ENCODE measurements around the gene PLXNA3. TPM values are rescaled to one million over a fixed set of nuclear protein-coding genes. Genes with fewer than 3 reads are reported as not detected.

PLXNA3 gene
- total RNA-seq, 2 donors from 2014 or later: 52.6 to 68.8 TPM

DNA sequence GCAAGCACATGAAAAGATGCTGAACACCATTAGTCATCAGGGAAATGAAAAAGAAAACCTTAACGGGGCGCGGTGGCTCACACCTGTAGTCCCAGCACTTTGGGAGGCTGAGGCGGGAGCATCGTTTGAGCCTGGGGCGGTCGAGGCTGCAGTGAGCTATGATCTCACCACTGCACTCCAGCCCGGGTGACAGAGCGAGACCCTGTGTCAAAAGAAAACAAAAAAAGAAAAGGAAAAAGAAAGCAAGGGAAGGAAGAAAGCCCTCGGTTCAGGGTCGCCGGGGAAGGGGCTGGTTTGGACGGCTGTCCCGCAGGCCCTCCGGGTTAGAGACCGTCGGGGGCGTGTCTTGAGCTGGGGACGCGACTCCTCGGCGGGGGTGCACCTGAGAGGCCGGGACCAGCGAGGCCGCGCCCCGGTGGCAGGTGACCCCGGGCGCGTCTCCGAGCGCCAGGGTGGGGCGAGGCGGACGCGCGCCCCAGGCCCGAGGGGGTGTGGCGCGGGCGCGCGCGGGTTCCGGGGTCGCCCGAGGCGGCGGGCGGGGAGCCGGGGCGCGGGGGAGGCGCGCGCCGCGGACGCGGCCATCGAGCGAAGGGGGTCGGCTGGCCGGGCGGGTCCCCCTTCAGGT is 478 bp upstream of the PLXNA3 start:
- no peaks in the 10 kb centered on the region for H3K4me1 ChIP-seq (ENCODE audit: control insufficient read depth, insufficient read depth, low read length)
- TF ChIP-seq, protein P1, sequence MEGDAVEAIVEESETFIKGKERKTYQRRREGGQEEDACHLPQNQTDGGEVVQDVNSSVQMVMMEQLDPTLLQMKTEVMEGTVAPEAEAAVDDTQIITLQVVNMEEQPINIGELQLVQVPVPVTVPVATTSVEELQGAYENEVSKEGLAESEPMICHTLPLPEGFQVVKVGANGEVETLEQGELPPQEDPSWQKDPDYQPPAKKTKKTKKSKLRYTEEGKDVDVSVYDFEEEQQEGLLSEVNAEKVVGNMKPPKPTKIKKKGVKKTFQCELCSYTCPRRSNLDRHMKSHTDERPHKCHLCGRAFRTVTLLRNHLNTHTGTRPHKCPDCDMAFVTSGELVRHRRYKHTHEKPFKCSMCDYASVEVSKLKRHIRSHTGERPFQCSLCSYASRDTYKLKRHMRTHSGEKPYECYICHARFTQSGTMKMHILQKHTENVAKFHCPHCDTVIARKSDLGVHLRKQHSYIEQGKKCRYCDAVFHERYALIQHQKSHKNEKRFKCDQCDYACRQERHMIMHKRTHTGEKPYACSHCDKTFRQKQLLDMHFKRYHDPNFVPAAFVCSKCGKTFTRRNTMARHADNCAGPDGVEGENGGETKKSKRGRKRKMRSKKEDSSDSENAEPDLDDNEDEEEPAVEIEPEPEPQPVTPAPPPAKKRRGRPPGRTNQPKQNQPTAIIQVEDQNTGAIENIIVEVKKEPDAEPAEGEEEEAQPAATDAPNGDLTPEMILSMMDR (conservative IDR thresholded peaks at IDR 0.05): no peak
- H3K9ac ChIP-seq (ENCODE audit: extremely low read depth, low read length, poor library complexity, severe bottlenecking): no peak overlapping the region
- no peaks in the 10 kb centered on the region for H3K36me3 ChIP-seq (ENCODE audit: control insufficient read depth, insufficient read depth, low read length)
- H3K4me1 Mint-ChIP-seq: no peaks in the 10 kb centered on the region
- peak overlapping the region; percentile 58 for H3K27ac Mint-ChIP-seq
- peaks cover 3% of the 10 kb centered on the region for H3K27me3 Mint-ChIP-seq (ENCODE audit: insufficient read depth)
- H3K27me3 ChIP-seq (ENCODE audit: control insufficient read depth, insufficient read depth, low read length, poor library complexity, severe bottlenecking): no peaks in the 10 kb centered on the region
- peak; percentile 83 for DNase-seq
- no peaks in the 10 kb centered on the region for H3K9me3 ChIP-seq (ENCODE audit: control insufficient read depth, low read length)
- peak overlapping the region; percentile 73 for H3K4me3 ChIP-seq (ENCODE audit: low read length)
- 7 to 17% methylated on average over 6 to 51 of the region's 65 CpGs for WGBS, 2 experiments (ENCODE audit: insufficient coverage in 1 of 2, insufficient read length in 1 of 2)
- no peak overlapping the region for H3K27ac ChIP-seq (ENCODE audit: low read depth, low read length)
- peaks cover 16% of the 10 kb centered on the region for H3K36me3 Mint-ChIP-seq (ENCODE audit: low read depth)
- peak overlapping the region; percentile 69 for H3K4me3 Mint-ChIP-seq
- peaks cover 68% of the 10 kb centered on the region for H3K9me3 Mint-ChIP-seq

DNA sequence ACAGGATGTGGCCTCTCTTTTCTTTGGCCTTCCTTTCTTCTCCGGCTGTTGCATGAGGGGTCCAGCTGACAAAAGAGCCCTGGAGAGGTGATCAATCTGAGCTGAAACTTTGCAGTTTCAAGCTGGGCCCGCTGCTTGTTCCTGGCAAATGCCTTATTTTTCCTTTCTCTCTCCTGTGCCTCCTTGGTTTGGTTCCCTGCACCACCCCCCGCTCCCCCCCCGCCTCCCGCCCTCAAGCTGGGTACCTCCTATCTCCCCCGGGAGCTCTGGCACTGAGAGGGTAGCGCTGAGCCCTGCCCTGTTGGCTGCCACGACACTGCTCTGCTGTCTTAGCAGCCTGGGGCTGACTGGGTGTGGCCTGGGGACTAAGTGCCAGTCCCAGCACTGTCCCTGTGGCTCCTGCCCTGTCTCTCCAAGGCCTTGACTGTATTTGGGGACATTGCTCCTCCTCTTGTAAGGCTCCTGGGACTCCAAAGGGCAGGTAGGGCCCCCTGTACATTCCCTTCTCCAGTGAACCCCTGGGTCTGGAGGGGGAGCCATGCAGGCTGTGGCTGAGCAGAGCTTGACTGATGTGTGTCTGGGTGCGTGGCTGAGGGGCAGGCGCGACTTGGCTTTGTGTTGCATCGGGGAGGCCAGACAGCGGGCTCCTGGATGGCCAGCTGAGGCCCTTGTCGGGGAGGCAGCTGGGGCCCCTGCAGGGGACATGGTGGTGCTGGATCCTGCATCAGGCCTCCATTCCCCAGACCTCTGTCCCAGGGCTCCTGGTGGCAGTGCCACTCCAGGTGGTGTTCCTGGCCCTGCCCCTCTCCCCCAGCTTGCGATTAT is 1.1 kb downstream of the PLXNA3 start:
- no peaks in the 10 kb centered on the region for H3K9me3 ChIP-seq (ENCODE audit: control insufficient read depth, low read length)
- Mint-ChIP-seq H3K27me3 (ENCODE audit: insufficient read depth) (peaks cover 3% of the 10 kb centered on the region), H3K36me3 (ENCODE audit: low read depth) (peaks cover 12% of the 10 kb centered on the region), H3K4me1 (no peaks in the 10 kb centered on the region), H3K4me3 (peak overlapping the region; percentile 70), H3K27ac (no peak overlapping the region), H3K9me3 (peaks cover 64% of the 10 kb centered on the region)
- no peaks in the 10 kb centered on the region for H3K4me1 ChIP-seq (ENCODE audit: control insufficient read depth, insufficient read depth, low read length)
- no peaks in the 10 kb centered on the region for H3K27me3 ChIP-seq (ENCODE audit: control insufficient read depth, insufficient read depth, low read length, poor library complexity, severe bottlenecking)
- H3K36me3 ChIP-seq (ENCODE audit: control insufficient read depth, insufficient read depth, low read length): no peaks in the 10 kb centered on the region
- peak overlapping the region; percentile 81 for H3K27ac ChIP-seq (ENCODE audit: low read depth, low read length)
- TF ChIP-seq, protein P1 (conservative IDR thresholded peaks at IDR 0.05): no peak
- WGBS, 2 experiments (ENCODE audit: insufficient coverage in 1 of 2, insufficient read length in 1 of 2): 38 to 50% methylated on average over 4 to 12 of the region's 15 CpGs
- H3K9ac ChIP-seq (ENCODE audit: extremely low read depth, low read length, poor library complexity, severe bottlenecking): peak overlapping the region; percentile 47
- H3K4me3 ChIP-seq (ENCODE audit: low read length): peak overlapping the region; percentile 80
- peak; percentile 58 for DNase-seq

DNA sequence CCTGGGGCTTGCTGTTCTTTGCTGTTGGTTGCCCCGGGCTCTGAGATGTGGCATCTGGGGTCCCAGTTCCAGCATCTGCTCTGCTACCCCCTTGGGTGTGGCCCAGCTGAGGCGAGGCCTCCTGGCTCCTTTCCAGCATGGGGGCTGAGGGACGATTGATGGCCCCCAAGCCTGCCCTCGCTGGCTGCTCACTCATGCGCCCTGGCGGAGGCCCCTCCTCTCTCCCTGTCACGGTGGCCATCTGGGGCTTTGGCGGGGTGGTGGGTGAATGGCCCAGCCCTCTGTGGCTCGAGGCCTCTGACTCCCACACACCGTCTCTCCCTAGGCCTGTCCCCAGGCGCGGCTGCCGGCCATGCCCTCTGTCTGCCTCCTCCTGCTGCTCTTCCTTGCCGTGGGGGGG is 1.8 kb downstream of the PLXNA3 start:
- Mint-ChIP-seq H3K36me3 (ENCODE audit: low read depth) (peaks cover 8% of the 10 kb centered on the region), H3K9me3 (peaks cover 60% of the 10 kb centered on the region), H3K4me3 (peak overlapping the region; percentile 70), H3K27me3 (ENCODE audit: insufficient read depth) (peaks cover 3% of the 10 kb centered on the region), H3K27ac (no peak overlapping the region), H3K4me1 (no peaks in the 10 kb centered on the region)
- H3K27ac ChIP-seq (ENCODE audit: low read depth, low read length): peak overlapping the region; percentile 81
- H3K4me1 ChIP-seq (ENCODE audit: control insufficient read depth, insufficient read depth, low read length): no peaks in the 10 kb centered on the region
- H3K9me3 ChIP-seq (ENCODE audit: control insufficient read depth, low read length): no peaks in the 10 kb centered on the region
- H3K4me3 ChIP-seq (ENCODE audit: low read length): peak overlapping the region; percentile 80
- H3K27me3 ChIP-seq (ENCODE audit: control insufficient read depth, insufficient read depth, low read length, poor library complexity, severe bottlenecking): no peaks in the 10 kb centered on the region
- H3K36me3 ChIP-seq (ENCODE audit: control insufficient read depth, insufficient read depth, low read length): no peaks in the 10 kb centered on the region
- TF ChIP-seq, protein P1 (conservative IDR thresholded peaks at IDR 0.05): no peak
- DNase-seq: no peak
- H3K9ac ChIP-seq (ENCODE audit: extremely low read depth, low read length, poor library complexity, severe bottlenecking): no peak overlapping the region
- WGBS, 2 experiments (ENCODE audit: insufficient coverage in 1 of 2, insufficient read length in 1 of 2): 84 to 100% methylated on average over 2 to 14 of the region's 14 CpGs

Measured in endodermal cell (in vitro differentiated cells).